ENCODE measurements around the gene FAM149A. TPM values are rescaled to one million over a fixed set of nuclear protein-coding genes. Genes with fewer than 3 reads are reported as not detected.

The FAM149A gene
- total and polyA plus RNA-seq, 2 donors (not counting 1 experiment from before 2014, with no cell fraction given): 5.6 to 9.4 TPM

DNA sequence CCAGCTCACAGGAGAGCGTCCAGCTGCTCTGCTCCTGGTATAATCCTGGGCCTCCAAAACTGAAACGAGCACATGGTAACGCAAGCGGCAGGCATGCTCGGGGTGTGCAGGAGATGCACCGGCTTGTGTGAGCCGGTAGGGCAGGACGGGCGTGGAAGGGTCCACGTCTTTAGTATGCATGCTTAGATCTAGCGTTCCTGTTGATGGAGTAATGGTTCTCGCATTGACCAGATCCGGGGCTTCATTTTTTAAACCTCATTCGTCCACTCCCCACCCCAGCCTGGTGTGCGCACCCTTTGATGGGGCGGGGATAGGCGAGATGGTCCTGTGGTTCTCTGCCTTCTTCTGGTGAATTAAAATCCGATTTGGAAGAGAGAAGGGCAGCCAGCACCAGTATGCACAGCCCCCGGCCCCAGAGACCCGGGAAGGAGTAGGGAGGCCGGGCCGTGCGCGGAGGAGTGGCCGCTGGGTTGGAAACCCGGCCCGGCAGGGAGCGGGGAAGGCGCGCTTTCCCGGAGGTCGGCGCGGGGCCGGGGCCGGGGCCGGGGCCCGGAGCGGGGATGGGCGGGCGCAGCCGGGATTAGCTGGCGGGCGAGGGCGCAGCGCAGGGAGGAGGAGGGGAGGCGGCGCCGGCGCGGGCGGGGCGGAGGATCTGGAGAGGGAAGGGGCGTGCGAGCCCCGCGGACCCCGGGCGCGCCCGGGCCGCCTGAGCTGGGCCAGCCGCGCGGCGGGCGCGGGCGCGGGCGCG lies 39.9 kb downstream of the FAM149A start:
- Histone ChIP-seq H3K9ac (ENCODE audit: insufficient read depth, low read length) (no peak overlapping the region), H3K36me3 (ENCODE audit: control insufficient read depth, insufficient read depth, low read length) (no peaks in the 10 kb centered on the region)
- peak; percentile 48 to 65 for DNase-seq (ENCODE audit: low read depth in 2 of 2)

DNA sequence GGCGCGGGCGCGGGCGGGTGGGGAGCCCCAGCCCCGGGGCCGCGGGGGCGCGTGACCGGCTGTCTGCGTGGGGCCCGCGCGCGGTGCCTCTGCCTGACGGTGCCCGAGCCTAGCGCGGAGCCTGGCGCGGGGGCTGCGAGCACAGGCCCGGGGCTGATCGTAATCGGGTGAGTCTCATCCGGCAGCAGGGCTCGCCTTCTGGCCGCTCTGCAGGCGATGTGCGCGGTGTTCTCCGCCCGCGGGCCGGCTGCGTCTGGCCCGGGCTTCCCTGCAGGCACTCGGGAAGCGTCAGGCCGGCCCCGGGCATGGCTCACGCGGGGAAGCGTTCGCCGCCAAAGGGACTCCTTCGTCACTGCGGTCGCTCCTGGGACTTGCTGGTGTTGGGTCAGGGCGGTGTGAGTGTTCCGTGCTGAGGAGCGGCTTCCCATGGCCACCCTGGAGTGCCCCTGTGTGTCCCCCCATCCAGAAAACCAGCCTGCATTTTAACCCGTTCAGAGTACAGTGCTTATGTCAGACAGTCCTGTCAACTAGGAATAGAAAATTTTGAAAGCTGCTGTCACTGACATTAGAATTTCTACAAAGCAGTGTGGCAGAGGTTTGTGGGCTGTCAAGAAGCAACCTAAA lies 40.6 kb downstream of the FAM149A start:
- Histone ChIP-seq H3K79me2 (ENCODE audit: control insufficient read depth, insufficient read depth, low read length) (no peaks in the 10 kb centered on the region), H3K9me3 (ENCODE audit: control insufficient read depth, insufficient read depth, low read depth, low read length) (no peaks in the 10 kb centered on the region), H3K36me3 (ENCODE audit: control insufficient read depth, insufficient read depth, low read length) (no peaks in the 10 kb centered on the region), H3K27ac (ENCODE audit: insufficient read depth, low read length) (peak overlapping the region; percentile 15), H4K20me1 (ENCODE audit: control insufficient read depth, extremely low read depth, insufficient read depth, low read length) (no peaks in the 10 kb centered on the region), H3K4me1 (ENCODE audit: control insufficient read depth, extremely low read depth, insufficient read depth, low read length) (peaks cover 2% of the 10 kb centered on the region), H3K27me3 (ENCODE audit: control insufficient read depth, insufficient read depth, low read length) (no peaks in the 10 kb centered on the region), H2AFZ (ENCODE audit: low read length) (peak overlapping the region; percentile 71), H3K9ac (ENCODE audit: insufficient read depth, low read length) (peak overlapping the region; percentile 58), H3K4me3 (replicated peaks in 1 of 4; ENCODE audit: control extremely low read depth in 1 of 4, insufficient read depth in 1 of 4, low read depth in 3 of 4, low read length in 4 of 4) (peak overlapping the region; percentile 41 to 63 (median 44)), H3K4me2 (ENCODE audit: extremely low read depth, insufficient read depth, low read length) (peak overlapping the region; percentile 88)
- DNase-seq (ENCODE audit: low read depth in 2 of 2): peak; percentile 51 to 76
- TF ChIP-seq EZH2 (IDR thresholded peaks at IDR 0.05; ENCODE audit: low read length, missing control alignments): no peak
- TF ChIP-seq, protein P1, sequence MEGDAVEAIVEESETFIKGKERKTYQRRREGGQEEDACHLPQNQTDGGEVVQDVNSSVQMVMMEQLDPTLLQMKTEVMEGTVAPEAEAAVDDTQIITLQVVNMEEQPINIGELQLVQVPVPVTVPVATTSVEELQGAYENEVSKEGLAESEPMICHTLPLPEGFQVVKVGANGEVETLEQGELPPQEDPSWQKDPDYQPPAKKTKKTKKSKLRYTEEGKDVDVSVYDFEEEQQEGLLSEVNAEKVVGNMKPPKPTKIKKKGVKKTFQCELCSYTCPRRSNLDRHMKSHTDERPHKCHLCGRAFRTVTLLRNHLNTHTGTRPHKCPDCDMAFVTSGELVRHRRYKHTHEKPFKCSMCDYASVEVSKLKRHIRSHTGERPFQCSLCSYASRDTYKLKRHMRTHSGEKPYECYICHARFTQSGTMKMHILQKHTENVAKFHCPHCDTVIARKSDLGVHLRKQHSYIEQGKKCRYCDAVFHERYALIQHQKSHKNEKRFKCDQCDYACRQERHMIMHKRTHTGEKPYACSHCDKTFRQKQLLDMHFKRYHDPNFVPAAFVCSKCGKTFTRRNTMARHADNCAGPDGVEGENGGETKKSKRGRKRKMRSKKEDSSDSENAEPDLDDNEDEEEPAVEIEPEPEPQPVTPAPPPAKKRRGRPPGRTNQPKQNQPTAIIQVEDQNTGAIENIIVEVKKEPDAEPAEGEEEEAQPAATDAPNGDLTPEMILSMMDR (conservative IDR thresholded peaks at IDR 0.05 in 1 of 2, IDR thresholded peaks at IDR 0.05 in 1 of 2; ENCODE audit: low read depth in 1 of 2, low read length in 2 of 2): no peak

More for the DNA sequence above, 39.9 kb downstream of the FAM149A start:
- Histone ChIP-seq H4K20me1 (ENCODE audit: control insufficient read depth, extremely low read depth, insufficient read depth, low read length) (no peaks in the 10 kb centered on the region), H3K4me1 (ENCODE audit: control insufficient read depth, extremely low read depth, insufficient read depth, low read length) (peaks cover 2% of the 10 kb centered on the region), H3K9me3 (ENCODE audit: control insufficient read depth, insufficient read depth, low read depth, low read length) (no peaks in the 10 kb centered on the region), H2AFZ (ENCODE audit: low read length) (peak overlapping the region; percentile 74), H3K79me2 (ENCODE audit: control insufficient read depth, insufficient read depth, low read length) (no peaks in the 10 kb centered on the region), H3K4me2 (ENCODE audit: extremely low read depth, insufficient read depth, low read length) (peak overlapping the region; percentile 55), H3K4me3 (replicated peaks in 1 of 4; ENCODE audit: control extremely low read depth in 1 of 4, insufficient read depth in 1 of 4, low read depth in 3 of 4, low read length in 4 of 4) (peak overlapping the region; percentile 40 to 63 (median 54)), H3K27ac (ENCODE audit: insufficient read depth, low read length) (peak overlapping the region; percentile 36), H3K27me3 (ENCODE audit: control insufficient read depth, insufficient read depth, low read length) (no peaks in the 10 kb centered on the region)
- TF ChIP-seq, protein P1 (conservative IDR thresholded peaks at IDR 0.05 in 1 of 2, IDR thresholded peaks at IDR 0.05 in 1 of 2; ENCODE audit: low read depth in 1 of 2, low read length in 2 of 2): peak; percentile 7 to 11
- no peak for TF ChIP-seq EZH2 (IDR thresholded peaks at IDR 0.05; ENCODE audit: low read length, missing control alignments)

DNA sequence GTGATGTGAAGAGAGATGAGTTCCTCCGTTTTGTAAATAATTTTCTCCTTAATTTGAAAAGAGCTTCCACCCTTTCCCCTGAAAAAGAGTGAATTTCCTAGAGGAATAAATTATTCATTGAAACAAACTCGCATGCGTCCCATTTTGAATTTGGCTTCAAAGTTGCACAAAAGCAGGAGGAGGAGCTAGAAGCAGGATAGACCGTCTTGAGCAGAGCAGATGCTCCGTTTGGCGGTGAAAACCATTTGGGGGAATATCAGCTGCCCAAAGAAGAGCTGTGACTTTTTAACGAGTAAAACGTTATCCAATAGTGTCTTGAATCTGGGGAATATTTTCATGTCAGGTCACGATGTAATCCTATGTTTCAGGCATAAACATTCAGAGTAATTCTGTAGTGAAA lies 42.0 kb downstream of the FAM149A start:
- Histone ChIP-seq H3K4me3 (replicated peaks in 1 of 4; ENCODE audit: control extremely low read depth in 1 of 4, insufficient read depth in 1 of 4, low read depth in 3 of 4, low read length in 4 of 4) (no peak overlapping the region), H3K4me1 (ENCODE audit: control insufficient read depth, extremely low read depth, insufficient read depth, low read length) (peaks cover 2% of the 10 kb centered on the region), H3K4me2 (ENCODE audit: extremely low read depth, insufficient read depth, low read length) (no peak overlapping the region), H3K27ac (ENCODE audit: insufficient read depth, low read length) (no peak overlapping the region), H4K20me1 (ENCODE audit: control insufficient read depth, extremely low read depth, insufficient read depth, low read length) (no peaks in the 10 kb centered on the region), H3K27me3 (ENCODE audit: control insufficient read depth, insufficient read depth, low read length) (no peaks in the 10 kb centered on the region), H3K36me3 (ENCODE audit: control insufficient read depth, insufficient read depth, low read length) (no peaks in the 10 kb centered on the region), H2AFZ (ENCODE audit: low read length) (no peak overlapping the region), H3K79me2 (ENCODE audit: control insufficient read depth, insufficient read depth, low read length) (no peaks in the 10 kb centered on the region), H3K9me3 (ENCODE audit: control insufficient read depth, insufficient read depth, low read depth, low read length) (no peaks in the 10 kb centered on the region), H3K9ac (ENCODE audit: insufficient read depth, low read length) (no peak overlapping the region)
- TF ChIP-seq EZH2 (IDR thresholded peaks at IDR 0.05; ENCODE audit: low read length, missing control alignments): no peak
- TF ChIP-seq, protein P1 (conservative IDR thresholded peaks at IDR 0.05 in 1 of 2, IDR thresholded peaks at IDR 0.05 in 1 of 2; ENCODE audit: low read depth in 1 of 2, low read length in 2 of 2): no peak
- no peak for DNase-seq (ENCODE audit: low read depth in 2 of 2)
